IMR-90 (cell line): ENCODE data around the gene LRP11. TPM values are rescaled to one million over a fixed set of nuclear protein-coding genes. Genes with fewer than 3 reads are reported as not detected.

Source experiments
- ATAC-seq: fragments of 200-7000 bp; cut with Tn5 transposase; 2 replicates; pipeline ENCODE4 v1.9.1; 2020; ENCODE audit warnings: low read depth, mild to moderate bottlenecking, moderate library complexity
- BruUV-seq: library from RNA; stranded (reverse); fragments of 400-500 nt; replicated peaks from 2 replicates; lab custom pipeline; 2021; lab: Mats Ljungman, UMichigan
- CTCF ChIA-PET: fragments of 300-600 bp; formaldehyde crosslinking; extraction: SDS; loops from one replicate; lab custom pipeline; 2021; ENCODE audit warnings: antibody characterized with exemption; lab: Yijun Ruan, JAX
- POLR2A ChIA-PET: fragments of 300-600 bp; sonication (Branson Sonifier 250); formaldehyde crosslinking; loops from one replicate; lab custom pipeline; 2022; ENCODE audit warnings: antibody characterized with exemption; ENCODE audit not compliant: unreplicated experiment; lab: Charles Lee
- DNase-seq: peaks from one replicate; pipeline ENCODE4 v3.0.0; 2013
- H2AFZ ChIP-seq: replicated peaks from 2 replicates; pipeline ENCODE3; 2013; ENCODE audit warnings: low read length, mild to moderate bottlenecking; ENCODE audit not compliant: poor library complexity
- H2AK5ac ChIP-seq: 2 replicates; pipeline ENCODE4 v1.6.1; 2013; ENCODE audit warnings: low read depth, low read length, inconsistent platforms
- H2AK9ac ChIP-seq: replicated peaks from 2 replicates; pipeline ENCODE3; 2013; ENCODE audit warnings: mild to moderate bottlenecking, low read depth, low read length, moderate library complexity; ENCODE audit not compliant: poor library complexity
- H2BK120ac ChIP-seq: 2 replicates; pipeline ENCODE4 v1.6.1; 2013; ENCODE audit warnings: low read depth, low read length, inconsistent platforms
- H2BK15ac ChIP-seq: 3 replicates; pipeline ENCODE4 v1.6.1; 2013; ENCODE audit warnings: low read depth, low read length, inconsistent platforms
- H2BK20ac ChIP-seq: 2 replicates; pipeline ENCODE4 v1.6.1; 2013; ENCODE audit warnings: low read depth, mild to moderate bottlenecking, inconsistent platforms, low read length, moderate library complexity
- H2BK5ac ChIP-seq: 2 replicates; pipeline ENCODE4 v1.6.1; 2013; ENCODE audit warnings: mild to moderate bottlenecking, low read depth, low read length, inconsistent platforms; ENCODE audit not compliant: poor library complexity, severe bottlenecking
- H3K14ac ChIP-seq: replicated peaks from 2 replicates; pipeline ENCODE4 v1.6.1; 2013; ENCODE audit warnings: low read depth, low read length, inconsistent platforms
- H3K18ac ChIP-seq: 2 replicates; pipeline ENCODE4 v1.6.1; 2013; ENCODE audit warnings: low read depth, low read length, control low read depth
- H3K23ac ChIP-seq: 2 replicates; pipeline ENCODE4 v1.6.1; 2013; ENCODE audit warnings: low read depth, low read length, inconsistent platforms
- H3K27ac ChIP-seq: 2 replicates; pipeline ENCODE4 v1.5.1; 2013; ENCODE audit warnings: mild to moderate bottlenecking, control low read depth, low read length; ENCODE audit not compliant: insufficient read depth
- H3K27me3 ChIP-seq: 2 replicates; pipeline ENCODE4 v1.6.1; 2013; ENCODE audit warnings: low read length; ENCODE audit not compliant: control insufficient read depth, insufficient read depth
- H3K36me3 ChIP-seq: 2 replicates; pipeline ENCODE4 v1.6.1; 2013; ENCODE audit warnings: low read length, mixed read lengths; ENCODE audit not compliant: control insufficient read depth, insufficient read depth
- H3K4ac ChIP-seq: 2 replicates; pipeline ENCODE4 v1.6.1; 2013; ENCODE audit warnings: low read depth, low read length, inconsistent platforms
- H3K4me1 ChIP-seq: 2 replicates; pipeline ENCODE4 v1.6.1; 2013; ENCODE audit warnings: low read length, mixed read lengths; ENCODE audit not compliant: control insufficient read depth, insufficient read depth
- H3K4me2 ChIP-seq: 2 replicates; pipeline ENCODE4 v1.6.1; 2013; ENCODE audit warnings: low read depth, mild to moderate bottlenecking, control low read depth, low read length, moderate library complexity
- H3K4me3 ChIP-seq: 2 replicates; pipeline ENCODE4 v1.5.1; 2013; ENCODE audit warnings: low read depth, mild to moderate bottlenecking, control low read depth, low read length, moderate library complexity; ENCODE audit not compliant: insufficient read depth
- H3K56ac ChIP-seq: 2 replicates; pipeline ENCODE4 v1.6.1; 2013; ENCODE audit warnings: low read length, inconsistent platforms; ENCODE audit not compliant: insufficient read depth; ENCODE audit errors: extremely low read depth
- H3K79me1 ChIP-seq, 2 experiments: 2 replicates each; pipeline ENCODE4 v1.6.1; 2013; ENCODE audit warnings: low read length in 2 of 2, inconsistent platforms in 1 of 2, low read depth in 1 of 2
- H3K9ac ChIP-seq: 2 replicates; pipeline ENCODE4 v1.6.1; 2013; ENCODE audit warnings: low read depth, low read length, control low read depth
- H3K9me1 ChIP-seq: 2 replicates; pipeline ENCODE4 v1.6.1; 2013; ENCODE audit warnings: low read length, inconsistent platforms; ENCODE audit not compliant: insufficient read depth
- H3K9me3 ChIP-seq: 2 replicates; pipeline ENCODE4 v1.6.1; 2013; ENCODE audit warnings: low read length; ENCODE audit not compliant: control insufficient read depth, insufficient read depth
- H4K20me1 ChIP-seq: 2 replicates; pipeline ENCODE4 v1.6.1; 2013; ENCODE audit warnings: low read length, inconsistent platforms; ENCODE audit not compliant: insufficient read depth
- H4K5ac ChIP-seq: 2 replicates; pipeline ENCODE4 v1.6.1; 2013; ENCODE audit warnings: mild to moderate bottlenecking, low read depth, low read length, control low read depth
- H4K8ac ChIP-seq, 2 experiments: 2 replicates each; pipeline ENCODE4 v1.6.1; 2013; ENCODE audit warnings: low read depth in 2 of 2, low read length in 2 of 2, control low read depth in 1 of 2, inconsistent platforms in 1 of 2
- H4K91ac ChIP-seq: 2 replicates; pipeline ENCODE4 v1.6.1; 2013; ENCODE audit warnings: low read depth, low read length, inconsistent platforms; ENCODE audit not compliant: insufficient read depth
- BHLHE40 ChIP-seq: fragments of 150-350 bp; IDR thresholded peaks from 2 replicates; pipeline ENCODE4 v1.6.1; 2016; ENCODE audit warnings: mild to moderate bottlenecking, low read depth, low read length
- CEBPB ChIP-seq: IDR thresholded peaks from 2 replicates; pipeline ENCODE4 v1.6.1; 2012; ENCODE audit warnings: low read depth, low read length, improper control_type of control experiment
- CHD1 ChIP-seq: IDR thresholded peaks from 2 replicates; pipeline ENCODE4 v1.6.1; 2012; ENCODE audit warnings: low read depth, low read length, improper control_type of control experiment
- CTCF ChIP-seq: conservative IDR thresholded peaks from 2 replicates; pipeline ENCODE4 v1.5.1; 2012; ENCODE audit warnings: mild to moderate bottlenecking, low read depth, low read length, improper control_type of control experiment
- ELK1 ChIP-seq: fragments of 150-350 bp; IDR thresholded peaks from 2 replicates; pipeline ENCODE4 v1.6.1; 2016; ENCODE audit warnings: low read depth, mild to moderate bottlenecking, low read length, moderate library complexity, borderline replicate concordance
- FOS ChIP-seq: fragments of 150-350 bp; IDR thresholded peaks from 2 replicates; pipeline ENCODE4 v1.6.1; 2016; ENCODE audit warnings: low read depth, low read length
- MAFK ChIP-seq: IDR thresholded peaks from 2 replicates; pipeline ENCODE4 v1.6.1; 2012; ENCODE audit warnings: low read depth, low read length, improper control_type of control experiment
- MAZ ChIP-seq: IDR thresholded peaks from 2 replicates; pipeline ENCODE4 v1.6.1; 2012; ENCODE audit warnings: low read depth, mild to moderate bottlenecking, low read length, improper control_type of control experiment, moderate library complexity, borderline replicate concordance
- MXI1 ChIP-seq: IDR thresholded peaks from 2 replicates; pipeline ENCODE4 v1.6.1; 2012; ENCODE audit warnings: low read depth, mild to moderate bottlenecking, low read length, moderate library complexity, borderline replicate concordance
- NFE2L2 ChIP-seq: fragments of 150-350 bp; IDR thresholded peaks from 2 replicates; pipeline ENCODE4 v1.6.1; 2016; ENCODE audit warnings: low read depth, mild to moderate bottlenecking, low read length
- POLR2A ChIP-seq: IDR thresholded peaks from 2 replicates; pipeline ENCODE4 v1.6.1; 2012; ENCODE audit warnings: mild to moderate bottlenecking, low read depth, low read length
- RAD21 ChIP-seq: IDR thresholded peaks from 2 replicates; pipeline ENCODE4 v1.6.1; 2012; ENCODE audit warnings: low read length, improper control_type of control experiment
- RCOR1 ChIP-seq: IDR thresholded peaks from 2 replicates; pipeline ENCODE4 v1.6.1; 2012; ENCODE audit warnings: mild to moderate bottlenecking, low read length, improper control_type of control experiment; ENCODE audit not compliant: insufficient replicate concordance
- RFX5 ChIP-seq: IDR thresholded peaks from 2 replicates; pipeline ENCODE4 v1.8.0; 2012; ENCODE audit warnings: low read depth, mild to moderate bottlenecking, low read length, moderate library complexity
- SMC3 ChIP-seq: fragments of 150-350 bp; IDR thresholded peaks from 2 replicates; pipeline ENCODE4 v1.6.1; 2016; ENCODE audit warnings: low read depth, mild to moderate bottlenecking, antibody characterized with exemption, low read length, moderate library complexity
- USF2 ChIP-seq: fragments of 150-350 bp; IDR thresholded peaks from 2 replicates; pipeline ENCODE4 v1.6.1; 2017; ENCODE audit warnings: mild to moderate bottlenecking, antibody characterized with exemption, low read length, low read depth
- WGBS, 2 experiments: methylation state at CpG; one replicate each; pipeline versions ENCODE4 v1.1.5 to v1.1.7; 2013; ENCODE audit warnings: missing lambda C conversion rate in 2 of 2; ENCODE audit not compliant: insufficient read length in 1 of 2; ENCODE audit errors: extremely low coverage in 2 of 2; 5-methylcytosine and 5-hydroxymethylcytosine counted together
- dilution Hi-C: fragments of 300-500 bp; cut with HindIII; formaldehyde crosslinking; loops from one replicate; pipeline ENCODE4 v1.14.3; 2018; ENCODE audit warnings: low sequenced_read_pairs; ENCODE audit not compliant: unreplicated experiment
- in situ Hi-C: fragments of 300-500 bp; cut with MboI; formaldehyde crosslinking; loops from 3 replicates; pipeline ENCODE4 v1.14.3; 2019; ENCODE audit warnings: low sequenced_read_pairs, inconsistent platforms, mixed read lengths
- intact Hi-C: fragments of 100-400 bp; cut with micrococcal nuclease; formaldehyde crosslinking; loops from 2 replicates; pipeline ENCODE4 v1.10.0; 2022
- polyA plus RNA-seq, 3 experiments: library from polyadenylated mRNA; depleted of rRNA; stranded (reverse); fragments of >200 nt; gene quantifications; 2 replicates each; pipeline ENCODE4 v1.2.3, GENCODE V29; 2012; ENCODE audit warnings: low replicate concordance in 1 of 3
- total RNA-seq: library from RNA; depleted of rRNA; stranded (reverse); fragments of >200 nt; gene quantifications from 2 replicates; pipeline ENCODE4 v1.2.3, GENCODE V29; 2012

Gene LRP11
- total and polyA plus RNA-seq, 2 of the 4 experiments (the other 2 are of a cell fraction): 48.8 to 63.8 TPM

- DNase-seq: no peak
- H4K91ac ChIP-seq: no peak overlapping the region
- H2BK15ac ChIP-seq: no peak overlapping the region
- no CpG with 5 or more reads among the region's 1 CpG for WGBS, 2 experiments
- H3K27ac ChIP-seq: no peak overlapping the region
- no peak overlapping the region for H3K4ac ChIP-seq
- no peaks in the 10 kb centered on the region for H3K9me3 ChIP-seq
- no peak overlapping the region for H3K23ac ChIP-seq
- no peak overlapping the region for H2BK120ac ChIP-seq
- no peak overlapping the region for H2BK5ac ChIP-seq
- no TSS peak for BruUV-seq
- intact Hi-C loops (no loop called here), dilution Hi-C loops (no loop called here), in situ Hi-C loops (no loop called here)
- no peak overlapping the region for H2AFZ ChIP-seq
- peaks cover 1% of the 10 kb centered on the region; the same call in 1 of the 2 replicates for H3K27me3 ChIP-seq
- ChIA-PET POLR2A (no interaction called here), CTCF (interaction anchor here (0.7 kb wide), 1 partner anchor 49 kb away, joined by 7 read pairs; no protein-coding TSS in a partner anchor)
- H3K9me1 ChIP-seq: no peaks in the 10 kb centered on the region
- H4K8ac ChIP-seq: no peak overlapping the region
- ATAC-seq: no peak
- H3K4me3 ChIP-seq: no peak overlapping the region
- H3K14ac ChIP-seq: no peak overlapping the region
- no peak overlapping the region for H2AK9ac ChIP-seq
- H2BK20ac ChIP-seq: no peak overlapping the region
- no peak overlapping the region for H3K9ac ChIP-seq
- peaks cover 3% of the 10 kb centered on the region; the same call in 1 of the 2 replicates for H3K4me1 ChIP-seq
- H2AK5ac ChIP-seq: no peak overlapping the region
- H3K4me2 ChIP-seq: no peak overlapping the region
- H3K18ac ChIP-seq: no peak overlapping the region
- H3K36me3 ChIP-seq: no peaks in the 10 kb centered on the region
- no peak overlapping the region for H3K56ac ChIP-seq
- no peak for TF ChIP-seq MAZ
- no peak for TF ChIP-seq POLR2A
- no peak for TF ChIP-seq CEBPB
- no peak for TF ChIP-seq FOS
- TF ChIP-seq MAFK: no peak
- TF ChIP-seq ELK1: no peak
- TF ChIP-seq MXI1: no peak
- no peak for TF ChIP-seq CHD1
- no peak for TF ChIP-seq USF2
- no peak for TF ChIP-seq RCOR1
- no peak for TF ChIP-seq CTCF
- TF ChIP-seq SMC3: no peak
- TF ChIP-seq RAD21: no peak
- TF ChIP-seq RFX5: no peak
- TF ChIP-seq BHLHE40: no peak
- no peak for TF ChIP-seq NFE2L2
- H4K20me1 ChIP-seq: no peaks in the 10 kb centered on the region
- no peaks in the 10 kb centered on the region for H3K79me1 ChIP-seq
- H4K5ac ChIP-seq: no peak overlapping the region
These were observed 8.1 kb upstream of the LRP11 start for GRCh38 chr6:149872233-149872632.
